ENCODE results near the gene ZNF236. TPM values are rescaled to one million over a fixed set of nuclear protein-coding genes. Genes with fewer than 3 reads are reported as not detected.
A peak's percentile ranks its signal among the peaks of the same experiment; 100 is the strongest.

ZNF236 gene
- total RNA-seq, 1 donor from 2014 or later, result 9.2 TPM

DNA sequence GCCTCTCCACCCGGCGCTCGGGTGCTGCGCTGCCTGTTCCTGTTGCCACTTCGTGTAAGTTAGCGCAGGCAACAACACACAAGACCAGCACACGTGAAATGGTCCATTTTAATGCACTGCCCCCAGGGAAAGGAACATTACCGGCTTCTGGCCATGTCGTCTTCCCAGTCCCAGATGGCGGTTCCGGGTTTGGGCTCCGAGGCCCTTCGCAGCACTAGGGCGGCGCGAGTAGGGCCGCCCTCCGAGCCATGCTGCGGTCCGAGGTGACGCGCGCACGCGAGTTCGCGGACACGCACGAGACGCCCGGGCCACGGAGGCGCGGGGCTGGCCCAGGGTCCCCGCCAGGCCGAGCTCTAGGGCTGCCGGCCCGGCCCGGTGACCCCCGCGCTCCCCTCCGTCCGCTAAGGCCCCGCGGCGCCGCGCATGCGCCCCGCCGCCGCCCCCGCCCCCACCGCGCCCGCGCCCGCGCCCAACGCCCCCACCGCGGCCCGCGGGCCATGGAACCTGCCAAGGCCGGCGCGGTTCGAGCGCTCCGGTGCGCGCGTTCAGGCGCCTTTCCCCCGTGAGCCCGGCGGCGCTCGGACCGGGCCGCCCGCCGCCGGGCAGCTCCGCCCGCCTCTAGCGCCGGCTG, 367 bp upstream of the ZNF236 start:
- DNase-seq, result peak; percentile 63

- DNase-seq, result no peak
Measured at GRCh38 chr18:76823161-76823538, 793 bp downstream of the ZNF236 start.

DNA sequence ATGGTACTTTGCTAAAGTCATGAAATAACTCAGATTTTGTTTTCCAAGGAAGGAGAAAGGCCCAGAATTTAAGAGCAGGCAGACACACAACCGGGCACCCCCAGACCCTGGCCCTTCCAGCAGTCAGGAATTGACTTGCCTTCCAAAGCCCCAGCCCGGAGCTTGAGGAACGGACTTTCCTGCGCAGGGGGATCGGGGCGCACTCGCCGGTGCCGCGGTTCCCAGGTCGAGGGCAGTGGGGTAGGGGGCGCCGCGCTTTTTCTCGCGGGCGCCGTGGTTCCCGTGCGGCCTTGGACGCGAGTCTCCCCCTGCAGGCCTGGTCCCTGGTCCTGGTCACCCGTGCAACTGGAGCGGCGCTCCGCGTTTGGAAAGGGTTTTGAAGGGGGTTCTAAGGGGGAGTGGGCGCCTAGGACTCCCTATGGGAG, 1.2 kb downstream of the ZNF236 start:
- DNase-seq, result peak; percentile 52

DNA sequence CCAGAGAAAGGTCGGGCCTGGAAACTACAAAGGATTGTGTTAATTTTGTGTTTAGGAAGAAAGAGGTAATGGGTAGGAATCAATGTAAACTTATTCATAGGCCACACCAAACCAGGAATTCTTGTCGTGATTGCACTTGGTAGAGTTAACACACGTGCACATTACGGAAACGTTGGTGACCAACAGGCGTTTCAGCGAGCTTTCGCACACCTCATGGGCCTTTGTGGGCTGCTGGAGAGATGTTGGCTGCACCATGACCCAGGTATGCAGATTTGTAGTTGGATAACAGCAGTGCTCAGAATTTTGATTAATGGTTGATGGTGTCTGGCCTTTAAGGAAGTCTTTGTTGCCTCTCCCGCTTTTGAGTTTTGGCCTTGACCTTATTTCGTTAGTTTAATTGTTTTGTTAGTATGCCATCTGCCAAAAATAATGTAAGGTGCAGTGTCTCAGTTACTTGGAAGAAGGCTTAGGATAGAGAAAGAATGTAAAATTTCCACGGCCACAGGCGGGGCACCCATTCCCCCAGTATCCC, 1.9 kb downstream of the ZNF236 start:
- no peak for DNase-seq

DNA sequence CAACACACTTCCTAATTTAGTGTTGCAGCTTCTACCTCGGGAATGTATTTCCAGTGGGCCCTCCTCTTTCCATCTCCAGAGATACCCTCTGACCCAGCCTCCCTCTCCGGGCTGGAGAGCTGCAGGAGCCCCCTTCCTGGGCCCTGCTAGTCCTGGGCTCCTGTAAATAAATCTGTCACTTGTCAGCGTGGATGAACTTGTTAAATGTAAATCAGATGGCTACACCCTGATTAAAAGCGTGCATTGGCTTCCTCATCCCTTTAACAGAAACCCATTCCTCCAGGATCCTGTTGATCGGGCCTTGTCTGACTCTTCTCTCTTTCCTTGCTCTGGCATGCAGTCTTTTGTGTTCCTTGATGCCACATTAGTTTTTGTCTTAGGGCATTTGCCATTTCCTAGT, 2.4 kb downstream of the ZNF236 start:
- DNase-seq, result no peak

GRCh38 chr18:76827205-76828200, 5.1 kb downstream of the ZNF236 start:
- DNase-seq, result peak; percentile 46

GRCh38 chr18:76834379-76834778, 12.0 kb downstream of the ZNF236 start:
- no peak for DNase-seq

DNA sequence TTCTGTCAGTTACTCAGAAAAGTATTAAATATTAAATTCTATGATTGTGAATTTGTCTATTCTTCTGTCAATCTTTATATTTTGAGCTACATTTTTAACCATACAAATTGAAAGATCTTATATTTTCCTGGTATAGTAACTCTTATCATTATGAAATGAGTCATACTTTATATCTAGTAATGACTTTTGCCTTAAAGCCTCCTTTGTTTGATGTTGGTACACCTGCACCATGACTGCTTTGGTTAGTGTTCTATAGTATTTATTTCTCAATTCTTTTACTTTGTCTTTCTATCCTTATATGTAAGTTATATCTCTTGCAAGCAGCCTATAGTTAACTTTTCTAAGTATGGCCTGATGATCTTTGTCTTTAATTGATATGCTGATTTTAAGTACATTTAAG, 13.0 kb downstream of the ZNF236 start:
- no peak for DNase-seq

DNA sequence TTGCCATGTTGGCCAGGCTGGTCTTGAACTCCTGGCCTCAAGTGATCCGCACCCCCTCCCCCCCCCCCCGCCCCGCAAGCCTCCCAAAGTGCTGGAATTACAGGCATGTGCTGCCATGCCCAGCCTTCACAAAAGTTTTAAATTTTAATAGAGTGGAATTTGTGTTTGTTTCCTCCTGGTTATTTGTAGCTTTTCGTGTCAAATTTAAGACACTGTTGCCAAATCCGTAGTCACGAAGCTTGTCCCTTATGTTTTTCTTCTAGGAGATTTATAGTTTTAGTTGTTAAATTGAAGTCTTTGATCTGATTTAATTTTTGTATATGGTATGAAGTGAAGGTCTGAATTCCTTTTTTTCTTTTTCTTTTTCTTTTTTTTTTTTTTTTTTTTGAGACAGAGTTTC, 14.7 kb downstream of the ZNF236 start:
- DNase-seq, result no peak

- no peak for DNase-seq
Measured at GRCh38 chr18:76838182-76838581, 15.8 kb downstream of the ZNF236 start.

DNA sequence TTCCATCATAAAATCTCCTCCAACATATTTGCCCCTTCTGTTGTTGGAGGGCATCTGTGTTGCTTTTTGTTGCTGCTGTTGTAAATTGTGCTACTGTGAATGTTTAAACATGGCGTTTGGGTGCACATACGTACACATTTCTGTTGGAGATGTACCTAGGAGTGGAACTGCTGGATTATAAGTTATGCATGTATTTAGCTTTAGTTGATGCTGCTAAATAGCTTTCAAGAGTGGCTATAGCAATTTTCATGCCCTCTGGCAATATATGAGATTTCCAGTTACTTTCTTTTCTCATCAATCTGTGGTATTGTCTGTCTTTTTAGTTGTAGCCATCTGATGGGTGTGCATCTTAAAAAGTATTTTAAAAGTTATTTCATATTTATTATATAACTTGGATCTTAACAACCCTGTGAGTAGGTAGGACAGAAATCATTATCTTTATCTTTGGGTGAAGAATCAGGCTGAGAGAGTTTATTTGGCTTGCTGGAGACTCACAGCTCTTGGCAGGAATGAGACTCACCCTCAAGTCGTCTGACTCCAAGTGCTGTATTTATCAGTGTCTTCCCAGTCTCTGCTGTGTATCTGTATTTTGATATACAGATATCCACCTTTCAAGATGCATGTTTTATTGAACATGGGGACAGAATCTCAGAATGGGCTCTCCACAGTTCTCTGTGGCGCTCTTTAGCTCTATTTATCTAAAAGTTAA, 16.9 kb downstream of the ZNF236 start:
- no peak for DNase-seq

DNA sequence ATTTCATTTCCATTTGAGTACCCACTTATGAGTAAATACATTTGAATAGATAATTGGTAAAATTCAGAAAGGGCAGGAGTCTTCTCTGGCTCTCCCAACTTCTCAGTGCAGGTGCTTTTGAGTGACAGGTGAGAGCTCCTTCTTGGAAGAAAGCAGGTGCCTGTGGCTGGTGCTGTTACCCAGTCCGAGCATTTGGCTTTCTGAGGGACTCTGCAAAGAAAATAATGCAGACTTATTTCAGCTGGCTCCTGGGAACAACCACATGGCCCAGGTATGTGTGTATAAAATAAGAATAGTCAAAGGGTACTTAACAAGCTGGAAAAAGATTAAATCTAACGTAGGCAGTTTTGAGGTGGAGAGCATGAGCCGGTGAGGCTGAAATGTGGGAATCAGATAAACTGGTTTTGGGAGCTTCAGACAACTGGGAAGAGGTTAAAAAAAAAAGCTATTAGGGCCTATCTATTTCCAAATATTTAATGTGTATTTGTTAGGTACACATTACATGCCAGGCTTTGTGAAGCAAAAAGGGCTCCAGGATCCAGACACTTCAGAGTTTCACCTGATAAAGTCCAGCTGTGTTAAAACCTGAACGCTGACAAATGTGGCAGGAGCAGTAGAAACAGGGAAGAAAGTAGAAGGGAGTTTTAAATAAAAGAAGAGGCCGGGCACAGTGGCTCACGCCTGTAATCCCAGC, 20.6 kb downstream of the ZNF236 start:
- DNase-seq, result no peak

DNA sequence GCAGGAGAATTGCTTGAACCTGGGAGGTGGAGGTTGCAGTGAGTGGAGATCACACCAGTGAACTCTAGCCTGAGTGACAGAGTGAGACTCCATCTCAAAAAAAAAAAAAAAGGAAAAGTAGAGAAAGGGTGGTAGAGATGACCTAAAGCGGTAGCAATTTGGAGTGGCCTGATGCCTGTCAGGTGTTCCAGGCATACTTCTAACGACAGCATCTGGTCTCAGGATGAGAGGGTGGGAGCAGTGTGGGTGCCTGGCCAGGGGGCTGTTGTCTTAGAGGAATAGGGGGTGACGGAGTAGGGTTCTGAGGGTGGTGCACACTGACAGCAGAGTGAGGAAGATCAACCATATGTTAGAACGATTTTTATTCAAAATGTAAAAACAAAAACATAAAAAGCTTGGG, 21.8 kb downstream of the ZNF236 start:
- no peak for DNase-seq

DNA sequence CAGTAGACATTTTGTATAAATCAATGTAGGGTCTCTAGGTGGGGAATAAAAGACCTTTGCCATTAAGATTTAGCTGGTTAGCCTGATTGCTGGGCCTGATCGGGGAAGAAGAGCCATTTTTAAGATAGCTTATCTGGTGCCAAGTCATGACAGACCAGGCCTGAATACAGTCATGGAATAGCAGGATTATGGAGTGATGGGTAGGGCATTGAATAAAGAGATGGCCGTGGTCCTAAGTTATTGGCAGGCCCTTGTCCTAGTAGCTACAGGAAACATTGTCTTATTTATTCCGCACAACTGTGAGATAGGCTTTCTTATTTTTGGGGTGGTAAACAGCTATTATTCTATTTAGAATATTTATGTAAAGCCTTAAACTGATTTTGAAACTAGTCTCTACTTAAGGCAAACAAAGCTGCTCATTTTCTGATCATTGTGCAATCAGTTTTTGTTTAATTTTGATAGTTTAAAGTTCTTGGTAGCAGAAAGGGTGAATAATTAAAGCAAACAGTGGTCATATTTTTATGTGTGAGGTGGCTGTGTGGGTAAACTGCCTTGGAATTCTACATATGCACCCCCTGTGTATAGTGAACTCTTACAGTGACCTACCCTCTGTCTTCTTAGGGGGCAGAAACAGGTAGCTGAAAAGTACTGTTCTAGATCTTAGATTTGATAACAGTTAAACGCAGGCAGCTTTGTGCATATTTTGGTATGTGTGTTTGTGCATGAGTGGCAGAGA, 22.6 kb downstream of the ZNF236 start:
- DNase-seq, result no peak

DNA sequence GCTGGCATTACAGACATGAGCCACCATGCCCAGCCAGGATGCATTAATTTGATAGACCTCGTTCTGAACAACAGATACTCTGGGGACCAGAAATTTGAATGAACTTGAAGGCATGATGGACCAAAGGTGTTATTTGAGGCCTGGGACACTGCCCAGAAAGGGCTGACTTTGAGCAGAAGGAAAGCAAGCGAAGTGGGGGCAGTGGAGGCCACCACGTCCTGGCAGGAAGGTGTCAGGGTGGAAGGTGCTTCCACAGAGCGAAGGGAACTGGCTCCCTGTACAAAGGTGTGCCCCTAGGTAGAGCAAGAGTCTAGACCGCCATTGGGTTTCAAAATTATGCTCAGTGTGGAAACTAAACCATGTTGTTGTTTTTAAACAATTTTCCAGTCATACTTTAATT, 23.9 kb downstream of the ZNF236 start:
- no peak for DNase-seq

- DNase-seq, result no peak
Measured at GRCh38 chr18:76847916-76848315, 25.6 kb downstream of the ZNF236 start.

DNA sequence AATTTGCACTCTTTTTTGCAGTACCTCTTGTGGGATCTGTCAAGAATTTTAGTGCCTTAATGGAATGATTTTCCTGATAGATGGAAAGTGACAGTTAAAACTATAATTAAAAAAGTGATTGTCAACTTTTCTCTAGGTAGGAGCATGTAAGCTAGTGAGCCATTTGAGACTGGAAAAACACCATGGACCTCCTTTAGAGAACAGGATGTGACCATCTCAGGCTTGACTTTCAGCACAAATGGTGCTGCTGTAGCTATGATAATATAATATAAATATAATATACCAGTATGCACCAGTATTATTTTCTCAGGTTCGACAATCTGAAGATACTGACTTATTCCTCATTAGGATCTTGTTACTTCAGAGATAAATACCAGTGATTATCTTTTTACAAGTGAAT, 27.8 kb downstream of the ZNF236 start:
- no peak for DNase-seq

DNA sequence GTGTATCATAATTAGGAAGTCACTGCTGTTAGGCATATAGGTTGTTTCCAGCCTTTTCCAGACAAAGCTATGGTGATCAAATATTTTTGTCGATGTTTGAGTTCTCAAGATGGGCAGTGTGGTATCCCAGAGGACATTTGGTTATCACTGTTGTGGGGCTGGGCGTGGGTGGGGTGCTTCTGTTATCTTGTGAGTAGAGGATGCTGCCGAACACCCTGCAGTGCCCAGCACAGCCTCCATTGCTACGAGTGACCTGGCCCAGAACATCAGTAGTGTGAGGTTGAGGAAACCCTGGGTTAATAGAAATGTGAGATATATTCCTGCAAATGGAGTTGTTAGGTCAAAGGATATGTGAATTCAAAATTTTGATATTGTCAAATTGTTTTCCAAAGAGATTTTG, 33.2 kb downstream of the ZNF236 start:
- no peak for DNase-seq

GRCh38 chr18:76857476-76857875, 35.1 kb downstream of the ZNF236 start:
- no peak for DNase-seq

GRCh38 chr18:76859474-76860339, 37.4 kb downstream of the ZNF236 start:
- no peak for DNase-seq

- DNase-seq, result no peak
Measured at GRCh38 chr18:76860411-76860810, 38.1 kb downstream of the ZNF236 start.

All from dermis blood vessel endothelial cell (primary cell).